ENCODE measurements around the gene NR1H3. TPM values are rescaled to one million over a fixed set of nuclear protein-coding genes. Genes with fewer than 3 reads are reported as not detected.
A peak's percentile ranks its signal among the peaks of the same experiment; 100 is the strongest.
"Not testable (repeated sequence)": the region's sequence is repeated elsewhere in the genome, so short reads cannot be mapped to it uniquely, and the experiment has no call there.

NR1H3 gene
- total RNA-seq (10 to 100 TPM; 14.9 to 46.2 TPM), polyA plus RNA-seq (100 to 1,000 TPM in 1 of 2 donors, 10 to 100 TPM in 1; 51.8 to 123 TPM)
- long read RNA-seq, donor 1, transcript NR1H3-211 (10 exons, 1,637 nt), result major isoform, 11 of 72 reads
- long read RNA-seq, donor 1, partial matches to known transcripts, result 3 of 72 reads
- long read RNA-seq, donor 1, other reads (novel, unspliced or antisense), result 54 of 72 reads
- long read RNA-seq, donor 2, partial matches to known transcripts, result 2 of 13 reads
- long read RNA-seq, donor 2, other reads (novel, unspliced or antisense), result 9 of 13 reads

DNA sequence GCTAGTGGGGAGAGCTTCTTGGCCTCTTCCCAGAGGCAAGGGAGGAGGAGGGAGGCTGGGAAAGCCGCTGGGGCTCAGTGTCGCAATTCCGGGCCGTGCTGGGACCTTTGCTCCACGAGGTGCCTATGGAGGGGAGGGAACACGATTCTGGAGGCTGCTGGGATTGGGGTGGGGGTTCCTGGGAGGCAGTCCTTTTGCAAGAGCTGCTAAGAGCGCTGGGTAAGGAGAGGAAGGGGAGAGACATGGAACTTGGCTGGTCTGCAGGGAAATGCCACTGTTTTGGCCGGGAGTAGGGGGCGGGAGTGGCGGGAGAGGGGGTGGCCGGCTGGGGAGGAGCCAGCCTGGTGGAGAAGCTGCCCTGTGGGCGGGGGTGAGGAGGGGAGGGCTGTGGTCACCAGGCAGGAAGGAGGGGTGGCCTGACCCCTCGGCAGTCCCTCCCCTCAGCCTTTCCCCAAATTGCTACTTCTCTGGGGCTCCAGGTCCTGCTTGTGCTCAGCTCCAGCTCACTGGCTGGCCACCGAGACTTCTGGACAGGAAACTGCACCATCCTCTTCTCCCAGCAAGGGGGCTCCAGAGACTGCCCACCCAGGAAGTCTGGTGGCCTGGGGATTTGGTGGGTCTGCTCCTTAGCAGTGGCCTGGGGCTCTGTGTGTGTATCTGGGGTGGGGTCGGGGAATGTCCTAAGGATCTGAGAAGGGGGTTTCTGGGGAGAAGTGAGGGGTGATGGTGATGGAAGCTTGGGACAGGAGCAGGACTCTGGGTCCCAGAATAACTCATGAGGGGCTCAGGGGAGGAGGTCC is at the start of gene NR1H3:
TSS of gene NR1H3 (plus strand) at position 480 of the 800 bp plus-strand sequence. CDS start 1,221 bp downstream, outside the sequence.
- intact Hi-C loops (cut with DNase I), result loop anchor here in 1 of 2 donors (10.0 kb wide), 2 partner anchors 83 to 97 kb away; partner anchors contain the start of genes ARFGAP2 and MYBPC3
- ATAC-seq (ENCODE audit: low FRiP score), result peak; percentile 77
- Histone ChIP-seq H3K27ac (ENCODE audit: low read depth in 1 of 2, low read length in 2 of 2) (no peak within 1 kb of the TSS), H3K4me1 (ENCODE audit: control insufficient read depth in 1 of 2, insufficient read depth in 2 of 2, low read length in 2 of 2) (no peaks in the 10 kb centered on the region), H3K36me3 (ENCODE audit: control insufficient read depth in 1 of 2, insufficient read depth in 2 of 2, low read length in 1 of 2) (no peaks in the 10 kb centered on the region), H3K4me3 (ENCODE audit: low read length in 2 of 2) (peak within 1 kb of the TSS; percentile 5 to 7), H3K27me3 (ENCODE audit: control insufficient read depth in 1 of 2, insufficient read depth in 2 of 2, low read length in 1 of 2) (no peaks in the 10 kb centered on the region), H3K9me3 (ENCODE audit: control insufficient read depth, low read length) (no peaks in the 10 kb centered on the region)
- peak; percentile 89 for DNase-seq
- 1 to 5% methylated on average over 15 of the region's 15 CpGs for WGBS, 2 donors

DNA sequence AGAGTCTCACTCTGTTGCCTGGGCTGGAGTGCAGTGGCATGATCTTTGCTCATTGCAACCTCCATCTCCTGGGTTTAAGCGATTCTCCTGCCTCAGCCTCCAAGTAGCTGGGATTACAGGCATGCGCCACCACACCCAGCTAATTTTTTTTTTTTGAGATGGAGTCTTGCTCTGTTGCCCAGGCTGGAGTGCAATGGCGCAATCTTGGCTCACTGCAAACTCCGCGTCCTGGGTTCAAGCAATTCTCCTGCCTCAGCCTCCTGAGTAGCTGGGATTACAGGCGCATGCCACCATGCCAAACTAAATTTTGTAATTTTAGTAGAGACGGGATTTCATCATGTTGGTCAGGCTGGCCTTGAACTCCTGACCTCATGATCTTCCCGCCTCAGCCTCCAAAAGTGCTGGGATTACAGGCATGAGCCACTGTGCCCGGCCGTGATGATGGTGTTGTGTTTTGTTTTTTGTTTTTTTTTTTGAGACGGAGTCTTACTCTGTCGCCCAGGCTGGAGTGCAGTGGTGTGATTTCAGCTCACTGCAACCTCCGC is 49.7 kb upstream of the NR1H3 start:
- WGBS, 2 donors, result 94% methylated on average over 13 of the region's 13 CpGs
- intact Hi-C loops (cut with DNase I); ATAC-seq (ENCODE audit: low FRiP score): not testable (repeated sequence)

DNA sequence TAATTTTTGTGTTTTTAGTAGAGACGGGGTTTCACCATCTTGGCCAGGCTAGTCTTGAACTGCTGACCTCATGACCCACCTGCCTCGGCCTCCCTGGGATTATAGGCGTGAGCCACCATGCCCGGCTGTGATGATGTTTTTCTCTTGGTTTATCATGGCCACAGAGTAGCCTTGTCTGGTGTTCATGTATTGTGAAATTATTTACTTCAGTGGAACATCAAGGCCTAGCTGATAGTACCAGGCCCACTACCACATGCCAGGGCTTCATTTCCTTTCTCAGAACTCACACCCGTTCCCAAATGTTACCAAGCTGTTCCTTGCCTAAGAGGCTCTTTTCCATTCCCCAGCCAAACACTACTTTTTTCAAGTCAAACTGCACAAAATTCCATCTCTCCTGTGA is 49.2 kb upstream of the NR1H3 start:
- WGBS, 2 donors, result 90 to 94% methylated on average over 5 of the region's 5 CpGs
- no peaks in the 10 kb centered on the region for H3K9me3 ChIP-seq (ENCODE audit: control insufficient read depth, low read length)
- no peak overlapping the region for H3K27ac ChIP-seq (ENCODE audit: low read depth in 1 of 2, low read length in 2 of 2)
- H3K36me3 ChIP-seq (ENCODE audit: control insufficient read depth in 1 of 2, insufficient read depth in 2 of 2, low read length in 1 of 2), result no peaks in the 10 kb centered on the region
- H3K27me3 ChIP-seq (ENCODE audit: control insufficient read depth in 1 of 2, insufficient read depth in 2 of 2, low read length in 1 of 2), result no peaks in the 10 kb centered on the region
- ATAC-seq (ENCODE audit: low FRiP score), result no peak
- no peak for DNase-seq
- no peak overlapping the region for H3K4me3 ChIP-seq (ENCODE audit: low read length in 2 of 2)
- H3K4me1 ChIP-seq (ENCODE audit: control insufficient read depth in 1 of 2, insufficient read depth in 2 of 2, low read length in 2 of 2), result no peaks in the 10 kb centered on the region
- intact Hi-C loops (cut with DNase I), result no loop called here

More for the DNA sequence above, 49.7 kb upstream of the NR1H3 start:
- not testable (repeated sequence) for H3K4me1 ChIP-seq (ENCODE audit: control insufficient read depth in 1 of 2, insufficient read depth in 2 of 2, low read length in 2 of 2); DNase-seq; H3K36me3 ChIP-seq (ENCODE audit: control insufficient read depth in 1 of 2, insufficient read depth in 2 of 2, low read length in 1 of 2); H3K9me3 ChIP-seq (ENCODE audit: control insufficient read depth, low read length); H3K27ac ChIP-seq (ENCODE audit: low read depth in 1 of 2, low read length in 2 of 2); H3K4me3 ChIP-seq (ENCODE audit: low read length in 2 of 2); H3K27me3 ChIP-seq (ENCODE audit: control insufficient read depth in 1 of 2, insufficient read depth in 2 of 2, low read length in 1 of 2)

DNA sequence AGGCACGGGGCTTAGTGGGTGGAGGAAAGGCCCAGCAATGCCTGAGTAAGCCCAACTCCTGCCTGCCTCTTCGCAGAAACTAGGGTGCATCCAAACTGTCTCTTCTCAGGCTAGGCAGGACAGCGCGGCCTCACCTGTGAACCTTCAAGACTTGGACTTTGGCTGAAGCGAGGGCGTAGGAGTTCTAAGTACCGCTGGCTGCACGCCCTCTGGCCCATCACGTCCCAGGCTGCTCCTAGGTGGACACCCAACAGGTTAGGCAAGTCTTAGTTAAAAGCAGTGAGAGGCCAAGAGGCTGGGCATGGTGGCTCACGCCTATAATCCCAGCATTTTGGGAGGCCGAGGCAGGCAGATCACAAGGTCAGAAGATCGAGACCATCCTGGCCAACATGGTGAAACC is 44.9 kb upstream of the NR1H3 start:
- DNase-seq (no peak), ATAC-seq (ENCODE audit: low FRiP score) (no peak)
- H3K36me3 ChIP-seq (ENCODE audit: control insufficient read depth in 1 of 2, insufficient read depth in 2 of 2, low read length in 1 of 2), result no peaks in the 10 kb centered on the region
- no peak overlapping the region for H3K27ac ChIP-seq (ENCODE audit: low read depth in 1 of 2, low read length in 2 of 2)
- WGBS, 2 donors, result 90 to 91% methylated on average over 12 of the region's 12 CpGs
- no peaks in the 10 kb centered on the region for H3K4me1 ChIP-seq (ENCODE audit: control insufficient read depth in 1 of 2, insufficient read depth in 2 of 2, low read length in 2 of 2)
- no peaks in the 10 kb centered on the region for H3K27me3 ChIP-seq (ENCODE audit: control insufficient read depth in 1 of 2, insufficient read depth in 2 of 2, low read length in 1 of 2)
- intact Hi-C loops (cut with DNase I), result no loop called here
- no peak overlapping the region for H3K4me3 ChIP-seq (ENCODE audit: low read length in 2 of 2)
- no peaks in the 10 kb centered on the region for H3K9me3 ChIP-seq (ENCODE audit: control insufficient read depth, low read length)

DNA sequence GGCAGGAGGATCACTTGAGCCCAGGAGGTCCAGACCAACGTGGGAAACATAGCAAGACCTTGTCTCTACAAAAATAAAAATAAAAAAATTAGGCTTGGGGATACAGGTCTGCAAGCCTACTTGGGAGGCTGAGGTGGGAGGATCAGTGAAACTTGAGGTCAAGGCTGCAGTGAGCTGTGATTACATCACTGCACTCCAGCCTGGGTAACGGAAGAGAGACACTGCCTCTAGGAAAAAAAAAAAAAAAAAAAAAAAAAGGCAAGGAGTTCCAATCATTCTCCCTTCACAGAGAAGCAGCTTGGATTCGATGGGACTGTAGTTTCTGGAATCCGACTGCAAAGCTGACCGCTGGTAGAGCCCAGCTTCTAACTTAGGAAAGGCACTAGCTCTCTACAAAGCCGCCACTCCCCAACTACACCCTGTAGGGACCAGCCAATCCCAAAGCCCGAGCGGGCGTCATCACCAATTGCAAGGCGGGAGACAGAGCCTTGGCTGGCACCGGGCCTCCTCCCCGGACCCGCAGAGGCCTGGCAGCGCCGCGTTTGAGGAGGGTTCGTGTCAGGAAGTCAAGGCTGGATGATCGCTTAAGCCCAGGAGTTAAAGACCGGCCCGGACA is 43.7 kb upstream of the NR1H3 start:
- 3 to 4% methylated on average over 20 of the region's 20 CpGs for WGBS, 2 donors
- no peaks in the 10 kb centered on the region for H3K9me3 ChIP-seq (ENCODE audit: control insufficient read depth, low read length)
- H3K27ac ChIP-seq (ENCODE audit: low read depth in 1 of 2, low read length in 2 of 2), result peak overlapping the region; percentile 31 to 84
- H3K36me3 ChIP-seq (ENCODE audit: control insufficient read depth in 1 of 2, insufficient read depth in 2 of 2, low read length in 1 of 2), result no peaks in the 10 kb centered on the region
- H3K27me3 ChIP-seq (ENCODE audit: control insufficient read depth in 1 of 2, insufficient read depth in 2 of 2, low read length in 1 of 2), result no peaks in the 10 kb centered on the region
- ATAC-seq (ENCODE audit: low FRiP score) (peak; percentile 95), DNase-seq (peak; percentile 97 to 98)
- peak overlapping the region; percentile 25 to 58 for H3K4me3 ChIP-seq (ENCODE audit: low read length in 2 of 2)
- intact Hi-C loops (cut with DNase I), result loop anchor here (1.0 to 2.0 kb wide), 4 partner anchors 27 to 37 kb away; partner anchors contain the start of genes PACSIN3 (in 2 of the 2), ACP2 (in 1 of the 2) and ARFGAP2 (in 1 of the 2)
- no peaks in the 10 kb centered on the region for H3K4me1 ChIP-seq (ENCODE audit: control insufficient read depth in 1 of 2, insufficient read depth in 2 of 2, low read length in 2 of 2)

DNA sequence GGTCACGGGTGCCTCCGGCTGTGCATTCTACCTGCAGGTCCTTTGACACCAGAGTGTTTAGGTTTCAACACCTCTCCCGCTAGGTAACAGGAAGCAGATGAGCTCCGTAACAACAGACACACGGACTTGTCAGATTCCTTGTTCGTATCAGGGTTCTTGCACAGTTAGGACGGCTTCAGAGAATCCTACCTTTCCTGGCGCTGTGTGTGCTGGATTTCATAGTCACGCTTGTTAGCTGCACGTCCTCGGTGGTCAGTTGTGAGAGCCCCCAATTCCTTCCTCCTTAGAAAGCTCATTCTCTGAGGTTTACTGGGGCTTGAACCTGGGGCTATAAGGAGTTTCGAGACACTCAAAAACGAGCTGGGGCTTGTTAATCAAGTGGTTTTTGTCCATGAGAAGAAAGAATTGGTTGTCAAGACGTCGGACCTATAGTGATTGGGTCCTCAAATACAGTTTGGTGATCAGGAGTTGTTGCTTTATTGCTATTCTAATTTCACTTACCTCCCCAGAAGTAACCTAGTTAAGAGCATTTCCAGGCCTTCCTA is 42.4 kb upstream of the NR1H3 start:
- no peaks in the 10 kb centered on the region for H3K9me3 ChIP-seq (ENCODE audit: control insufficient read depth, low read length)
- H3K27ac ChIP-seq (ENCODE audit: low read depth in 1 of 2, low read length in 2 of 2), result peak overlapping the region in 1 of 2 donors; percentile 87
- no peak for DNase-seq
- 3% methylated on average over 15 of the region's 15 CpGs for WGBS, 2 donors
- H3K4me3 ChIP-seq (ENCODE audit: low read length in 2 of 2), result peak overlapping the region; percentile 82 to 91
- ATAC-seq (ENCODE audit: low FRiP score), result no peak
- no peaks in the 10 kb centered on the region for H3K36me3 ChIP-seq (ENCODE audit: control insufficient read depth in 1 of 2, insufficient read depth in 2 of 2, low read length in 1 of 2)
- H3K4me1 ChIP-seq (ENCODE audit: control insufficient read depth in 1 of 2, insufficient read depth in 2 of 2, low read length in 2 of 2), result no peaks in the 10 kb centered on the region
- intact Hi-C loops (cut with DNase I), result loop anchor here (2.0 to 5.0 kb wide), 4 partner anchors 29 to 39 kb away; partner anchors contain the start of genes ARFGAP2 (in 2 of the 2), ACP2 (in 1 of the 2) and PACSIN3 (in 1 of the 2)
- H3K27me3 ChIP-seq (ENCODE audit: control insufficient read depth in 1 of 2, insufficient read depth in 2 of 2, low read length in 1 of 2), result no peaks in the 10 kb centered on the region

DNA sequence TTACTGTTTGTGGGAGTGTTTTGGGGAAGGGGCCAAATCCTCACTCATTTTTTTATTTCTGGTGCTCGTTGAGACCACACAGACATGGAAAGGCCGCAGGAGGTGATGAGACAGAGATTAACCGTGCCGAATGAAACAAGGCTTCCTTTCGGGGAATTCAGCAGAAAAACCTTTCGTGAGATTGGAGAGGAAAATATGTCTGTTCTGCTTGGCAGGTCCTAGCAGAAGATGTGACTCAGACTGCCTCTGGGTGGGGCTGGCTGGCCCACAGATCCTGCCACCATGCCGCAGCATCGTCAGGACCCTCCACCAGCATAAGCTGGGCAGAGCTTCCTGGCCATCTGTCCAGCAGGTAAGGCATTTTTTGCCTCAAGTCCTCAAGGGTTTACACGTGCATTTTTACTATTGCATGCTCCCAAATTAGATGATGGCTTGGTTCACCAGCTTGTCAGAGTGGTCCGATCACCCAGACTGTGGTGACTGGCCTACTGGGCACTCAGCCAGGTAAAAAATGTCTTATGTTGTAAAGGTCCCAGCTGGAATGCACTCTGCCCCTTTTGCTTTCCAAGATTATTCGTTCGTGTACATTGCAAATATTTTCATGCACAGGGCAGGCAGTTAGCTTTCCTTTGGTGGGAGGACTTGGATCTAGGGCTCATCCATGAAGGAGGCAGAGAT is 41.5 kb upstream of the NR1H3 start:
- ATAC-seq (ENCODE audit: low FRiP score), result no peak
- 0 to 1% methylated on average over 12 of the region's 12 CpGs for WGBS, 2 donors
- H3K36me3 ChIP-seq (ENCODE audit: control insufficient read depth in 1 of 2, insufficient read depth in 2 of 2, low read length in 1 of 2), result no peaks in the 10 kb centered on the region
- intact Hi-C loops (cut with DNase I), result loop anchor here in 1 of 2 donors (5.0 kb wide), 1 partner anchor 39 kb away; the partner anchor contains the start of gene ARFGAP2
- no peaks in the 10 kb centered on the region for H3K27me3 ChIP-seq (ENCODE audit: control insufficient read depth in 1 of 2, insufficient read depth in 2 of 2, low read length in 1 of 2)
- H3K4me1 ChIP-seq (ENCODE audit: control insufficient read depth in 1 of 2, insufficient read depth in 2 of 2, low read length in 2 of 2), result no peaks in the 10 kb centered on the region
- DNase-seq, result peak; percentile 73 to 83
- no peaks in the 10 kb centered on the region for H3K9me3 ChIP-seq (ENCODE audit: control insufficient read depth, low read length)
- H3K4me3 ChIP-seq (ENCODE audit: low read length in 2 of 2), result peak overlapping the region; percentile 82 to 91
- H3K27ac ChIP-seq (ENCODE audit: low read depth in 1 of 2, low read length in 2 of 2), result peak overlapping the region in 1 of 2 donors; percentile 70

All from aorta (tissue), 5 donors.